T-helper 2 cell treated with Interferon-gamma antibody and Interleukin-4, amounts not matched to agents 5 μg/mL and 100 μg/mL, for 36 hours (primary cell): ENCODE results near the gene PDE10A.
"Not testable (repeated sequence)": the region's sequence is repeated elsewhere in the genome, so short reads cannot be mapped to it uniquely, and the experiment has no call there.

ENCODE experiments used
- DNase-seq: peaks from one replicate; pipeline ENCODE4 v3.0.0; 2021; ENCODE audit warnings: low spot score
- H3K27ac Mint-ChIP-seq: one replicate; pipeline ENCODE4 v1.8.0; 2021; ENCODE audit warnings: mild to moderate bottlenecking, mixed read lengths
- H3K27me3 Mint-ChIP-seq: one replicate; pipeline ENCODE4 v1.8.0; 2021; ENCODE audit warnings: low read depth, mixed read lengths
- H3K36me3 Mint-ChIP-seq: one replicate; pipeline ENCODE4 v1.8.0; 2021; ENCODE audit warnings: low read depth, mixed read lengths
- H3K4me1 Mint-ChIP-seq: one replicate; pipeline ENCODE4 v1.8.0; 2021; ENCODE audit warnings: low read depth, mixed read lengths
- H3K4me3 Mint-ChIP-seq: one replicate; pipeline ENCODE4 v1.8.0; 2022; ENCODE audit warnings: mild to moderate bottlenecking, moderate library complexity, mixed read lengths
- H3K9me3 Mint-ChIP-seq: one replicate; pipeline ENCODE4 v1.8.0; 2021; ENCODE audit warnings: mixed read lengths

Gene PDE10A

DNA sequence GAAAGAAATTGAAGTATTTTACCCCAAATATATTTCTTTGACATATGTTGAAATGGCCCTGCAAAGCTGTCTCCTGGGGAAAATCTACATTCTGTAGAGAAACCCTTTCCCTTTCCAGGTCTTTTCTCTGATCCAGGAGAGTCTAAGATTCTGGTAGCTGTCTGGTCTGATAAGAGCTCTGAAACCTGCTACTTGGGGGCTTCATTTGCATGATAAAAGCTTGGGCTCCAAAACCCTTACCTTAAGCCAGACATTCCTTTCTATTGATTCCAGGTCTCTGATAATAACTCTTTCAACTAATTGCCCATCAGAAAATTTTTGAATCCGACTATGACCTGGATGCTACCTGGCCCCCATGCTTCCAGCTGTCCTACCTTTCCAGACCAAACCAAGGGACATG, 184.5 kb downstream of the PDE10A start:
- Mint-ChIP-seq H3K4me3 (no peak overlapping the region), H3K4me1 (no peaks in the 10 kb centered on the region), H3K9me3 (no peaks in the 10 kb centered on the region), H3K27ac (no peak overlapping the region), H3K27me3 (no peaks in the 10 kb centered on the region), H3K36me3 (no peaks in the 10 kb centered on the region)
- DNase-seq = no peak

DNA sequence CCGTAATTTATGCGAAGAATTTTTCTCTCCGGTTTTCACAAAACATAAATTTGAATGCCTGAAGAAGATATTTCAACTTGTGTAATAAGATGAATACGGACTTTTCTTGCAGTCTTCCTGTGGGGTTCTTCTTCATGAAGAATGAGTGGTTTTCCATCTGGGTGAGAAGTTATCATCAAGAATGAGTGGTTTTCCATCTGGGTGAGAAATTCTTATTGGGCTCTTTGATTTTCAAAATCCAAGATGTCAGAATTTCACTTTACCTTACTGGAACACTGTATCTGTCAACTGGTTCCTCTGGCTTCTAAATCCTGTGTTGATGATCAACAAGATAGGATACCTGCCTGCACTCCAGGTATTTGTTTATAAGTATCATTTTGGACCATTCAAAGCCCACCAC, 193.6 kb downstream of the PDE10A start:
- Mint-ChIP-seq H3K4me3 (no peak overlapping the region), H3K27me3 (no peaks in the 10 kb centered on the region), H3K36me3 (no peaks in the 10 kb centered on the region)

DNA sequence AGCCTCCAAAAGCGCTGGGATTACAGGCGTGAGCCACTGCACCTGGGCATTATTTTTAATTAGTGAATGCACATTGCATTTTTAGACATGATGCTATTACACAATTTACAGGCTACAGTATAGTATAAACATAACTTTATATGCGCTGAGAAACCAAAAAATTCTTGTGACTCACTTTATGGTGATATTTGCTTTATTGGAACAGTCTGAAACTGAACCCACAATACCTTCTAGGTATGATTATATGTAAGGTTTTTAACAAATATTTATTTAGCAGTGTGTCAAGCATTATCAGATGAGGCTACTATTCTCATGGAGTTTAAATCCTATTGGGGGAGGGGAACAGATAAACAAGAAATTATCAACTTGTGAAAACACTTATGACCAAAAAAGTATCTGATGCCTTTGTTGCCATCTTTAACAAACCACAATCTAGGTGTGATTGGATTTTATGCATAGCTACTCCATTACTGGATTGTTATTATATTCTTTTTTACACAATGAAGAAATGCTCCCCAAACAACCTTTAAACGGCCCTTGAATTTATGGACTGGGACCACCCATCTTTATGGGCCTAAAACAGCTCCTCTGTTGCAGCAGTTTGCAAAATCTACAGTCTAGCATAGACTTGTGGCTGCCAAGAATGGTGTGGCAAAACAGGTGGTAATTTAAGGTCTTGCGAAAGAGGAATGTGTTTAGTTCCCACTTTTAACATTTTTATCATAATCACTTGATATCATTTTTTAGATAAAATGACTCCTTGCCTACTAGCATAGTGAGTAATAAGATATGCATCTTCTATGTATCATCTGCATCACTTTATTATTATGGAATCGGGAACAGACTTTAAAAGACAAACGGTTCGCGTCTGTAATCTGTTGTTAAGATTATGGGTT, 194.5 kb downstream of the PDE10A start:
- Mint-ChIP-seq H3K4me1 (no peaks in the 10 kb centered on the region), H3K9me3 (peaks cover 18% of the 10 kb centered on the region), H3K27me3 (no peaks in the 10 kb centered on the region), H3K4me3 (no peak overlapping the region), H3K27ac (no peak overlapping the region), H3K36me3 (no peaks in the 10 kb centered on the region)
- no peak for DNase-seq

More for the DNA sequence above, 193.6 kb downstream of the PDE10A start:
- Mint-ChIP-seq H3K9me3 (peaks cover 12% of the 10 kb centered on the region), H3K4me1 (no peaks in the 10 kb centered on the region), H3K27ac (no peak overlapping the region)
- no peak for DNase-seq

DNA sequence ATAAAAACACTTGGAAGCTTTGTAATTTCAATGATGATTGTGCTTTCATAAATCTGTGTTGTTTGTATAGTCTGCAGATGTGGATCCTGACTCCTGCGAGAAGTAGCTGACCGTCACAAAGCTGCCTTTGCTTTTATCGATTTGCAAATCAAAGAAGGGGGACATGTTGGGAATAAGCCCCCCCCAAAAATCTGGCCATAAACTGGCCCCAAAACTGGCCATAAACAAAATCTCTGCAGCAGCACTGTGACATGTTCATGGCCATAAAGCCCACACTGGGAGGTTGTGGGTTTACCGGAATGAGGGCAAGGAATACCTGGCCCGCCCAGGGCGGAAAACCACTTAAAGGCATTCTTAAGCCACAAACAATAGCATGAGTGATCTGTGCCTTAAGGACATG, 199.5 kb downstream of the PDE10A start:
- not testable (repeated sequence) for DNase-seq, H3K27me3 Mint-ChIP-seq, H3K36me3 Mint-ChIP-seq

DNA sequence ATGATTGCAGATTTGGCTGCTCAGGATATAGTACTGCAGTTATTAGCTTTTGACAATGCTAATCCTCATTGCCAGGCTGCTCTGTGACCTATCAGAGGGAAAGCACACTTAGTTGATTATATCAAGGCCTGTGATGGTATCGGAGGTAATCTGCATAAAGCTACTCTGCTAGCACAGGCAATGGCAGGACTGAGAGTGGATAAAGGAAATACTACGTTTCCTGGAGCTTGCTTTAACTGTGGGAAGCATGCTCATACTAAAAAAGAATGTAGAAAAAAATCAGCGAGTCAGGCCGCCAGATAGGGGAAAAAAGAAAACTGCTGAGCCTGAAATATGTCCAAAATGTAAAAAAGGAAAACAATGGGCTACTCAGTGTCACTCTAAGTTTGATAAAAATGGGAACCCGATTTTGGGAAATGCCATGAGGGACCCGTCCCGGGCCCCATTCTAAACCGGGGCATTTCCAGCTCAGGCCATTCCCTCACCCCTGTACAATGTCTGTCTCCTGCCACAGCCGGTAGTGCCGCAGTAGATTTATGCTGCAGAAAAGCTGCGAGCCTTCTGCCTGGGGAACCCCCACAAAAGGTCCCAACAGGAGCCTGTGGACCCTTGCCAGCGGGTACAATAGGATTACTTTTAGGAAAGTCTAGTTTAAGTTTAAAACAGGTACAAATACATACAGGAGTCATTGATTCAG, 203.3 kb downstream of the PDE10A start:
- not testable (repeated sequence) for H3K27me3 Mint-ChIP-seq, H3K4me3 Mint-ChIP-seq, H3K27ac Mint-ChIP-seq, DNase-seq, H3K36me3 Mint-ChIP-seq, H3K4me1 Mint-ChIP-seq
- H3K9me3 Mint-ChIP-seq = peaks cover 21% of the 10 kb centered on the region

More for the DNA sequence above, 199.5 kb downstream of the PDE10A start:
- H3K9me3 Mint-ChIP-seq = peaks cover 30% of the 10 kb centered on the region
- not testable (repeated sequence) for H3K27ac Mint-ChIP-seq, H3K4me3 Mint-ChIP-seq, H3K4me1 Mint-ChIP-seq

DNA sequence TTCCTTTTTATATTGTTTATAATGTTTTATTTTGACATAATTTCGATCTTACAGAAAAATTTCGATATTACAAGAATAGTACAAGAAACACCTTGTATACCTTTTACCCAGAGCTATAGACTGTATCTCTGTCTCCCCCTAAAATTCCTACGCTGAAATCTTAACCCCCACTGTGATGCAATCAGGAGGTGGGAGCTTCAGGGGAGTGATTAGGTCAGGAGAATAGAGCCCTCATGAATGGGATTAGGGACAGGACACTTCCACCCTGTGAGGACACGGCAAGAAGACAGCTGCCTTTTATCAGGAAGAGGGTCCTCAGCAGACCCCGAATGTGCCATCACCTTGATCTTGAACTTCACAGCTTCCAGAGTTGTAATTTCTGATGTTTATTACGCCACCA, 204.9 kb downstream of the PDE10A start:
- peaks cover 10% of the 10 kb centered on the region for H3K9me3 Mint-ChIP-seq
- H3K4me3 Mint-ChIP-seq = no peak overlapping the region
- H3K27me3 Mint-ChIP-seq = no peaks in the 10 kb centered on the region
- no peak for DNase-seq
- H3K36me3 Mint-ChIP-seq = no peaks in the 10 kb centered on the region
- H3K27ac Mint-ChIP-seq = no peak overlapping the region
- no peaks in the 10 kb centered on the region for H3K4me1 Mint-ChIP-seq

DNA sequence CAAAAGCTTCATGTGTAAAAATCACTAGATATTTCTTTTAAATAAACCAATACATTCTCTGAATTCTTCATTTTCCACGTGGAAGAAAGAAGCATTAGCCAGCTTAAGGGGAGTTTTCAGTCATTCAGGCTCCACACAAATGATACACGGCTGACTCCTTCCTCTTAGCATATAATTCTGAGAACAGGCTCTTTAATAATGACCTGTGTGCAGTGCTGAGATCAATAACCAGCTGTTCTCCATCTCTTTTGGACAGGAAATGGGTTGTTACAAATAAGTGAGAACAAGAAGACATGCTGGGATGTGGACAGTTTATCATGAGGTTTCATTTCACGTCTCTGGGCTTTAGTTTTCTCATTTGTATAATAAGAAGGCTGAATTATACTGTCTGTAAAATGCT, 206.8 kb downstream of the PDE10A start:
- H3K4me1 Mint-ChIP-seq = no peaks in the 10 kb centered on the region
- no peaks in the 10 kb centered on the region for H3K36me3 Mint-ChIP-seq
- no peak for DNase-seq
- no peaks in the 10 kb centered on the region for H3K9me3 Mint-ChIP-seq
- no peaks in the 10 kb centered on the region for H3K27me3 Mint-ChIP-seq
- H3K4me3 Mint-ChIP-seq = no peak overlapping the region
- H3K27ac Mint-ChIP-seq = no peak overlapping the region

DNA sequence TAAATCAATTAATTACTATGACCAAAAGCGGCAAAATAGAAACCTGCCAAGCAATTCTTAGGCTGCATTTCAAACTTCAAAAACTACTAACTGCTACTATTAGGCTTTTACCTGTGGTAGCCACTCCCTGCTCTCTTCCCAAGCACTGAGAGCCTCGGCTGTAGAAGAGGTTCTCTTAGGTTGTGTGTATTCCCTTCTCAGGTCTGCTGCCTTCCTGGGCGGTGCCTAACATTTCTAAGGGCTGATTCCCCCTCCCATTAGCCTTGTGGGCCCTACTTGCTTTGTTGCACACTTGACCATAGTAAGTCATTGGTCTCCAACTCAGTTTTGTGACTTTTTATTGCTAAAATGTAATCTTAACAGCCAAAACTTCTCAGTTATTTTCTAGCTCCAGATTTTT, 207.6 kb downstream of the PDE10A start:
- DNase-seq = no peak
- no peaks in the 10 kb centered on the region for H3K9me3 Mint-ChIP-seq
- H3K4me1 Mint-ChIP-seq = no peaks in the 10 kb centered on the region
- H3K4me3 Mint-ChIP-seq = no peak overlapping the region
- H3K27me3 Mint-ChIP-seq = no peaks in the 10 kb centered on the region
- H3K27ac Mint-ChIP-seq = no peak overlapping the region
- no peaks in the 10 kb centered on the region for H3K36me3 Mint-ChIP-seq

DNA sequence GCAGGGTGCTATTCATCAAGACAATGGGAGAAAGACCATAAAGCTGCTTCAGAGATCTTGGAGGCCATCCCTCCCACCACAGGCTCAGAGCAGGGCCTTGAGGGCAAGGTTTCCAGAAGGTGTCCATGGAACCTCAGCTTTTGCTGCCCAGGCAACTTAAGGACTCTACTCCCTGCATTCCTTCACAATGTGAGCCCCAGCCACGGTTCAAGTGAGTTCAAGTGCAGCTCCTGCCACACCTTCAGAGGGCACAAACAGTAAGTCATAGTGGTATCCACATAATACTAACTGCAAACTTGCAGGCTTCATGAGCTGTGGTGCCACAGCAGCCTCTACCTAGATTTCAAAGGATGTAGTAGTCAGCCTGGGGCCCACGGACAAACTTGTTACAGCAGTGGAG, 209.6 kb downstream of the PDE10A start:
- H3K9me3 Mint-ChIP-seq = no peaks in the 10 kb centered on the region
- DNase-seq = no peak
- no peaks in the 10 kb centered on the region for H3K27me3 Mint-ChIP-seq
- no peak overlapping the region for H3K27ac Mint-ChIP-seq
- no peak overlapping the region for H3K4me3 Mint-ChIP-seq
- no peaks in the 10 kb centered on the region for H3K4me1 Mint-ChIP-seq
- no peaks in the 10 kb centered on the region for H3K36me3 Mint-ChIP-seq

DNA sequence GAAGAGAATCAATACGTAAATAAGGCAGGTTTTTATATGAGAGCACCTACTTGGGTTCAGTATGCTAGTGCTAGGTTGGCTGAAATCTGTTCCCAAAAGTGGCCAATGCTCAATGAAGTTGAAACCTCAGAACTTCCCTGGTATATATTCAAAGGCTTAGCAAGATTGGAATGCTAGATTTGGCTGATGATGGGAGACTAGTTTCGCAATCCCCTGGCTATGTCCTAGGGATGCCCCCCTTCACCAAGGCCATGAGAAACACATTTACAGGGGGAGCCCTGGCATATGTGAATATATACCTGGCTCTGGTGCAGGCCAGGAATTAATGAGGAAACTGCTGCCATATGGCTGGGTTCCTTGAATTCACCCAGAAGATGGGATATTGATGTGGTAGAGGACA, 211.2 kb downstream of the PDE10A start:
- Mint-ChIP-seq H3K27ac (no peak overlapping the region), H3K4me3 (no peak overlapping the region), H3K27me3 (no peaks in the 10 kb centered on the region), H3K9me3 (no peaks in the 10 kb centered on the region), H3K4me1 (no peaks in the 10 kb centered on the region), H3K36me3 (no peaks in the 10 kb centered on the region)
- no peak for DNase-seq

DNA sequence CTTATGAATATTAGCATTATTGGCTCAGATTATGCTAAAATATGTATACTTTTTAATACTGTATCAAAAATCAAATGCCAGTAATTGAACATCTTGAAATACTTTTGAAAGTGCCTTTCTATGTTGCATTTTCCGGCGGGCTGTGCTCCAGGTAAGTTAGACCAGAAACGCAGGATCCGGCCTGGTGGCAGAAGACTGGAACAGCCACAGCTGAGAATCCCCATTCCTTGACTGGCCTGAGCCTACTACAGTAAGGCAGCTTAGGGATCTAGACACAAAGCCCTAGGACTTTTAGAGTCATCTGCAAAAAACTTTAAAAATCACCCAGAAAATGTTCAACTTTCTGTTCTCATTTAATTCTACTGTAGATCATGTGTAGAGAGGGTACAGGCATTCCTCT, 214.8 kb downstream of the PDE10A start:
- Mint-ChIP-seq H3K4me1 (no peaks in the 10 kb centered on the region), H3K4me3 (no peak overlapping the region), H3K27ac (no peak overlapping the region), H3K9me3 (no peaks in the 10 kb centered on the region), H3K27me3 (no peaks in the 10 kb centered on the region), H3K36me3 (no peaks in the 10 kb centered on the region)
- no peak for DNase-seq

DNA sequence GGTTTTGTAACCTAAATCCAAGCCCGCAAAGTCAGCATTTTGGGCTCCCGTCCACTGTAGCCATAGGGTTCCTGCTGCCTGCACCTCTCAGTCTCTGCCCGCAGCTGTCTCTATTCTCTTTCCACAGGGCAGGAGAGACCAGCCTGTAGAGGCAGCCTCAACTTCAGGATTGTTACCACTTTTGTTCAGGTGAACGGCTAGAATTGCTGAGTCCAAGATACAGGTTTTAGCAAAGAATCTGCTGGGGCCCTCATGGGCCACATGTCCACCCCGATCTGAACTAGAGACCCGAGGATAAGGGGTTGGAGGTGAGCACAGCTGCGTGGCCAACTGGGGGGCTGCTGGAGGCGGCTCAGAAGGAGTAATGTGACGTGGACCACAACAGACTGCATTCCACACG, 215.9 kb downstream of the PDE10A start:
- Mint-ChIP-seq H3K4me3 (no peak overlapping the region), H3K27ac (no peak overlapping the region), H3K9me3 (no peaks in the 10 kb centered on the region), H3K36me3 (no peaks in the 10 kb centered on the region), H3K4me1 (no peaks in the 10 kb centered on the region), H3K27me3 (no peaks in the 10 kb centered on the region)
- no peak for DNase-seq

DNA sequence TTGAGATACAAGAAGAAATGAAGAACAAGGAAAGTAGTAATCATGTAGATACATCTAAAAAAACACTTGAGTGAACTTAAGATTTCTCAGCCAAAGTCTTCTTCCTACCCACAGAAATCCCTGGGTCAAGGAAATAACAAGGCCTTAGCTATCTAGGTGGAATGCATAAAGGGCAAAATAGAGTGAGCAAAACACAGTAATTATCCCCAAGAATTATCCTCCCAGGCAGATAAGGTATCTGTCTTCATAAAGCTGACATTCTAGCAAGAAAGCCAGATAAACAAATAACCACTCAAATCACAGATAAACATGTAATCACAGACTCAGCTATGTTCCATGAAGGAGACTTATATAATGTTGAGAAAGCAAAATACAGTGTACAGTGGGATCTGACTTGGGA, 216.7 kb downstream of the PDE10A start:
- Mint-ChIP-seq H3K4me3 (no peak overlapping the region), H3K27ac (no peak overlapping the region), H3K9me3 (no peaks in the 10 kb centered on the region), H3K36me3 (no peaks in the 10 kb centered on the region), H3K4me1 (no peaks in the 10 kb centered on the region), H3K27me3 (no peaks in the 10 kb centered on the region)
- DNase-seq = no peak

DNA sequence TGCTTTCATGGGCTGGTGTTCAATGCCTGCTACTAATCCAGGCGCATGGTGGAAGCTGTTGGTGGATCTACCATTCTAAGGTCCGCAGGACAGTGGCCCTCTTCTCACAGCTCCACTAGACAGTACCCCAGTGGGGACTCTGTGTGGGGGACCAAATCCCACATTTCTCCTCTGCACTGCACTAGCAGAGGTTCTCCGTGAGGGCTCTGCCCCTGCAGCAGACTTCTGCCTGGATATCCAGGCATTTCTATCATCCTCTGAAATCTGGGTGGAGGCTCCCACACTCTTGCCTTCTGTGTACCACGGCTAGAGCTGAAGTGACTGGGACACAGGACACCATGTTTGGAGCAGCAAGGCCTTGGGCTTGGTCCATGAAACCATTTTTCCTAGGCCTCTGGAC, 219.6 kb downstream of the PDE10A start:
- Mint-ChIP-seq H3K27me3 (no peaks in the 10 kb centered on the region), H3K27ac (no peak overlapping the region), H3K4me3 (no peak overlapping the region), H3K36me3 (no peaks in the 10 kb centered on the region), H3K4me1 (no peaks in the 10 kb centered on the region), H3K9me3 (no peaks in the 10 kb centered on the region)
- DNase-seq = no peak
